8988T (cell line): Measurements from ENCODE around the gene ANKRD28.

Experiments
- DNase-seq: peaks from one replicate; pipeline ENCODE4 v3.0.0; 2011

ANKRD28 gene

DNA sequence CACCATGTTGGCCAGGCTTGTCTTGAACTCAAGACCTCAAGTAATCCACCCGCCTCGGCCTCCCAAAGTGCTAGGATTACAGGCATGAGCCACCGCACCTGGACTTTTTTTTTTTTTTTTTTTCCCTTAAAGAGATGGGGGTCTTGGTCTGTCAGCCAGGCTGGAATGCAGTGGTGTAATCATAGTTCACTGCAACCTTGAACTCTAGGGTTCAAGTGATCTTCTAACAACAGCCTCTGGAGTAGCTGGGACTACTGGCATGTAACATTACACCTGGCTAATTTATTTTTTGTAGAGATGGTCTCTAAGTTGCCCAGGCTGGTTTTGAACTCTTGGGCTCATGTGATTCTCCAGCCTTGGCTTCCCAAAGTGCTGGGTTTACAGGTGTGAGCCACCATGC is 81.6 kb downstream of the ANKRD28 start:
- no peak for DNase-seq

DNA sequence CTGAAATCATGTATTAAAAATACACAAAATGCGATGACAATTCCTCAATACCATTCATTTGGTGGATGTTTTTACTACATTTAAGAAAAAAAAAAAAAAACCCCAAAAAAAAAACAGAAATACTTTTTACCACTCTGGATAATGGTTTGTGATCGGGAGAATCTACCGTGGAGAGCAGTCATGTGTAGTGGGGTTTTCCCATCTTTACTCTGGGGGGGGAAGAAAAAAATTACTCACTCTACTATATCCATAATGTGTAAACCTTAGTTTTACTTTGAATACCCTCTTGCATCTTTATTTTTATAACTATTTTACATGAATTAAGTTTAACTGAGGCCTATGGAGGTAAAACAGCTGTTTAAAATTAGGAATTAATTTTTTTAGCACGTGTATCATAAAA is 83.3 kb downstream of the ANKRD28 start:
- no peak for DNase-seq

DNA sequence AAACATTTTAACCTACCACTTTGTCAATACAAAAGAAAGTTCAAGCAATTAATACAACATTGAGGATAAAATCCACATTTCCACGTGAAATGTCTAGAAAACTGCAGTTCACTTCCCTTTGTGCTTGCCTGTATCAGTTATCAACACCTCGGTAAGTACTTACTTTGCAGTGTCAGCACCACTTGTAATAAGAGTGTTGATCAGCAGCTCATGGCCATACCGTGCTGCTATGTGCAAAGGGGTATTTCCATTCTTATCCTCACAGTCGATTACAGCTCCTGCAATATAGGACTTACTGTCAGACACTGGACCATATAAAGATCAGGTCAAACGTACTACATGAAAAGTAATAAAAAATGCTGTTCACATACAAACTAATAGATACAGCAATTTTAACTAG is 84.4 kb downstream of the ANKRD28 start:
- no peak for DNase-seq

DNA sequence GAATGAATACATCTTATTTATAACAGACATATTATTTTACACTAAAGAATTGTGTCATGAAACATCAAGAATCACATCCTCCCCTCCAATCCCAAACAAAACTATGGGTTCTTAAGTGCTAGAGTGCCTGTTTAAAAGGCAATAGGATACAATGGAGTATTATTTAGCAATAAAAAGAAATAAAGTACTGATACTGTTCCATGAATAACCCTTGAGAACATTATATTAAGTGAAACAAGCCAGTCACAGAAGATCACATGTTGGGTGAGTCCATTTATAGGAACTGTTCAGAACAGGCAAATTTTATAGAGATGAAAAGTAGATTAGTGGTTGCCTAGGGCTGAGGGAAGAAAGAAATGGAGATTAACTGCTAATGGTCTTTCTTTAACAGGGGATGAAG is 86.5 kb downstream of the ANKRD28 start:
- DNase-seq = no peak

DNA sequence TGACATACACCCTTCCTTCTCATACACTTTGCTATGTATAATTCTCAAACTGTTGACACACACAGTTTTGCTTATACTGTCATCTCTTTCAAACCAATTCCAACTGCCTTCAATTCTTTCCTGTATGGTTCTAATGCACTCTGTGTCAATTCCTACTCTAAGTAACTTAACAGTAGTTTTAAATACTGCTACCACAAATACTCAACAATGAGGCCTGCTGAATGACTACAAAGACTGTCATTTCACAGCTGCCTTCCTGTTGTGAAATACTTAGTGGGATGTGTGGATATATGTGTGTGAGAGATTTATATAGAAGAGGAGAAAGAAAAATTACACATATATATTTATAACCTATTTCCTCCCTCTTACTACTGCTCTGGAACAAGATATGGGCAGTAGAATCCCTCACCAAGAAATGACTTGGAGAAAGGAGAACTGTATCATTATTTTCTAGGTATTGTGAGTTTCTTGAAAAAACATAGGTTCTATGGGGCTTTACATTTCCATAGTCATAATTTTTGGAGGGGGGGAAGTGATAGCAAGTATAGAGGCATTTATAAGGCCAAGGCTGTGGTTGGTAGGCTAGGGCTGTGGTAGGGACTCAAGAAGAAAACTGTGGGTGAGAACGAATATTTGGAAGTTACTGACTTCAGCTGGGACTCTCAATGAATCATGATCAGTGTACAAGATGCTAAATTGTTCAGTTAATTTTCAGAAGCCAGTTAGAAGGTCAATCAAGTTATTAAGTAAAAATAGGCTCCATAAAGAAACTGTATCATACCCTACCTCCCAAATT is 88.7 kb downstream of the ANKRD28 start:
- DNase-seq = no peak

- DNase-seq = no peak
These were observed 90.0 kb downstream of the ANKRD28 start for GRCh38 chr3:15707779-15708178.

- no peak for DNase-seq
These were observed 94.4 kb downstream of the ANKRD28 start for GRCh38 chr3:15703346-15703745.

DNA sequence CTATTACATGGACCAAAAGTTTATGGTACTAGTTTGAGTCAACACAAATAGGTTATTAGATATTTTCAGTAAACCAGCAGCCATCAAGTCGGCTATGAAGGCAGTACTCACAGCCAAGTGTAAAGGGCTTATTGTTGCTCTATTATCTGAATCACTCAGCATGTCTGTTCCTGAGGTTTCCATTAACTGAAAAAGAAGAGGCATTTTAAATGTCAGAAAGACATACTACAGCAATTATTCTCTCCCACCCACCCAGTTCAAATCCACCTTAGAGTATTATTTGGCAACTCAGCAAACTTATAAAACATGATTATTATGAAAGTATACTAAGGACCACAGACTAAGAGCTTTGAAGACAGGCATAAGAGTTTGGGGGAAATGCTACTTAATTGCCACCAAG is 103.2 kb downstream of the ANKRD28 start:
- DNase-seq = no peak

DNA sequence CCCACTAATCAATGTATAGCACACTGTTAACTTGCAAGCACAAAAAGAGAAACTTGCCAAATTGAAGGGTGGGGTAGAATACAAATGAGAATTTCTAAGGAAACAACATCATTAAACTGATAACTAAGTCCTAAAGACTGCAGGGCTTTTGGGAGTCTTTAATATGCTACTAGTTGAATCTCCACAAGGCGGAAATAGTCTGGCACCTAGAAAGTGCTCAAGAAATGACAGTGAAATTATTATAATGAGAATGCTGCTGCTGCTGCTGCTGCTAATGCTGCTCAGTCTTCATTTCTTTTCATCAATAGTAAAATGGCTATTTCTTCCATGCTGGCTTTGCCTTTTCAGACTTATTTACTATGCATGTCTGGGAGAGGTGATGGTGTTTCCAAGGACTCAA is 104.4 kb downstream of the ANKRD28 start:
- DNase-seq = no peak

GRCh38 chr3:15690748-15691147 is 107.0 kb downstream of the ANKRD28 start:
- no peak for DNase-seq

- DNase-seq = no peak
These were observed 107.5 kb downstream of the ANKRD28 start for GRCh38 chr3:15690230-15690629.

DNA sequence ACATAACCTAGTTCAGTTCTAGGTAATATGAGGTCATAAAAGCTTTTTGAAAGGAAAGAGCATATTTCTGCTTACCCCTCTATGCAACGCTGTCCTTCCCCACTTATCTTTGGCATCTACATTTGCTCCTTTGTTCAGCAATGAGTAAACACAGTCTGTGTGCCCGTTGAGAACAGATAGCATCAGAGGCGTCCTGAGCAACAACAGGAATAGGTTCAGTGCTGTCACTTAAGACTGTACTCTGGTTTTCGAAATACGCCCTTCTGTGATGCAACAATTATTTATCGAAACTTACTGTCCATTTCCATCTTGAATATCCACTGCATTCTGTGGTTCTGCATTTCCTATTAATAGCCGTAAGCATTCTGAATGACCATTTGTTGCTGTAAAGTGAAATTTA is 111.9 kb downstream of the ANKRD28 start:
- no peak for DNase-seq

DNA sequence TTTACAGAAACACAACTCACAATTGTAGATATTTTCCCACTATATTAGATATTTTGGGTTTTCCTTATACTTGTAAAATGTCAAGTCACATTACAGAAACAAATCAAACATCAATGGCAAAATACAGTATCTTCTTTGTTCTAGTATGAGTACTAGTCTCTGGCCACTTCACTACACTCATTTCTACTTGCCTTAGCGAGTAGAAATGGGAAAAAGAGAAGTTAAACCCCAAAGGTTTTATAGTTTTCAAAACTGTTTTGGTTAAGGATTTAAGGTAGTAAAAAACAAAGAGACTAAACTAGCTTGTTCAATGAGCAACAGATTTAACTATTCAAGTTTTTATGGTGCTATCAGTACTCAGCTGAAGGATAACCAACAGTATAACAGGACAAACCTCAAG is 114.5 kb downstream of the ANKRD28 start:
- DNase-seq = no peak

- DNase-seq = no peak
These were observed 115.1 kb downstream of the ANKRD28 start for GRCh38 chr3:15682561-15683185.

GRCh38 chr3:15681668-15682067 is 116.1 kb downstream of the ANKRD28 start:
- no peak for DNase-seq

DNA sequence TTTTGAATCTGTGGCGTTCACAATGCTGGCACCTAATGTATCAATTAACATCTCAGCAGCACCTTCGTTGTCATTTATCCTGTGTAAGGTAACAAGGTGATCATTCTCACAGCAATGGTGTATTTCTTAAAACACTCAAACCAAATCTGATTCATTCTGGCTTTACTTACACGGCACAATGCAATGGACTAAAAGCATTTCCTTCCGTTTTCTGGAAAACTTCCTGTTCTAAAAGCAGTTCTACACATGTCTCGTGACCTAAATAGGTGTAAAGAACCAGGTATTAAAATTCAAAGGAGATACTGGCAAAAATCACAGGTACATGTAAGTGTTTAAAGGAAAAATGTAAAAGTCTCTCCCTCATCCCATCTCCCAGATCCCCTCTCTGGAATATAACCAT is 118.5 kb downstream of the ANKRD28 start:
- no peak for DNase-seq

DNA sequence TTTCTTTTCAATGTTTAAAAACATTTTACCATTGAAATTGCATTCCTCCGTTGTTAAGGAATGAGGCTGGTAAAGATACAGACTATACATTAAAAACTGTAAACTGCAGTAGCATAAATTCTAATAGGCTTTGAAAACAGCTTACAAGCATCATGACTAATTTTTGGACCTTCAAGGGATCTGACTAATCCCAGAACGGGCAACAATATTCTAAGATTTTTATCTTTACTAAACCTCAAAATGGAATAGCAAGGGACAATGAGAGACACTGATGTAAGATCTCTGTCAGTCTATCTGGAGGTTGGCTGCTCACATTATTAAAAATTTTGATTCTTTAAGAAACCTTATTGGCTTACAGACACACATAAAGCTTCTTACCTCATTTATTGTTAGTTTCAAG is 121.5 kb downstream of the ANKRD28 start:
- no peak for DNase-seq

DNA sequence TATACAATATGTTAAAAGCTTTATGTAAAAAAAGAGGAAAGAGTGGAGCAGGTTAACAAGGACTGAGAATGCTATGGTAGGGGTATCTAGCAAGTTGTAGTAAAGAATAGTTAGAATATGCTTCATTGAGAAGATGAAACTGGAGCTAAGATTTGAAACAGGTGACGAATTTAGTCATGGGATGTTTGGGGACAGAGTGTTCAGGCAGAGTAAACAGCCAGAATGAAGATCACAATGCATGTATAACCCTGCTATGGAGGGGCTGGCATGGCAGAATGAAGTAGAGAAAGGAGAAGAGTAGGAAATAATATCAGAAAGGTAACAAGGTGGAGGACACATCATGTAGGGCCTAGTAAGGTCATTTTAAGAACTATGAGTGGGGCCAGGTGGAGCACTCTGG is 124.2 kb downstream of the ANKRD28 start:
- DNase-seq = no peak

GRCh38 chr3:15667484-15667883 is 130.3 kb downstream of the ANKRD28 start:
- no peak for DNase-seq

DNA sequence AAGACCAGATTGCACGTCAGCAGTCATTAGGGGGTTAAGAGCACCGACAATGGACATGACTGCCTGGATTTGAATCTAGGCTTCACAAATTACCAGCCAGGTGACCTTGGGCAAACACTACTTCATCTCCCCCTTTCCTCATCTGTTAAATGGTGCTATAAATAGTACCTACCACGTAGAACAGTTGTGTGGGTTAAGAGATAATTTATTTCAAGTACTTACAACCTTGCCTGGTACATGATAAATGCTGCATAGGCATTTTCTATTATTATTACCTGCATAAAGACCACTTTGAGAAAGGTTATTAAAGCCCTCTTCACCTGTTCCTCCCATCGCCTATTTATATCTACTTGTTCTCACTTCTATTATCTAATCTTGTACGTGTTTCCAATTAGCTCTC is 131.5 kb downstream of the ANKRD28 start:
- no peak for DNase-seq

GRCh38 chr3:15665510-15666150 is 132.1 kb downstream of the ANKRD28 start:
- no peak for DNase-seq

- no peak for DNase-seq
These were observed 133.6 kb downstream of the ANKRD28 start for GRCh38 chr3:15664144-15664543.

DNA sequence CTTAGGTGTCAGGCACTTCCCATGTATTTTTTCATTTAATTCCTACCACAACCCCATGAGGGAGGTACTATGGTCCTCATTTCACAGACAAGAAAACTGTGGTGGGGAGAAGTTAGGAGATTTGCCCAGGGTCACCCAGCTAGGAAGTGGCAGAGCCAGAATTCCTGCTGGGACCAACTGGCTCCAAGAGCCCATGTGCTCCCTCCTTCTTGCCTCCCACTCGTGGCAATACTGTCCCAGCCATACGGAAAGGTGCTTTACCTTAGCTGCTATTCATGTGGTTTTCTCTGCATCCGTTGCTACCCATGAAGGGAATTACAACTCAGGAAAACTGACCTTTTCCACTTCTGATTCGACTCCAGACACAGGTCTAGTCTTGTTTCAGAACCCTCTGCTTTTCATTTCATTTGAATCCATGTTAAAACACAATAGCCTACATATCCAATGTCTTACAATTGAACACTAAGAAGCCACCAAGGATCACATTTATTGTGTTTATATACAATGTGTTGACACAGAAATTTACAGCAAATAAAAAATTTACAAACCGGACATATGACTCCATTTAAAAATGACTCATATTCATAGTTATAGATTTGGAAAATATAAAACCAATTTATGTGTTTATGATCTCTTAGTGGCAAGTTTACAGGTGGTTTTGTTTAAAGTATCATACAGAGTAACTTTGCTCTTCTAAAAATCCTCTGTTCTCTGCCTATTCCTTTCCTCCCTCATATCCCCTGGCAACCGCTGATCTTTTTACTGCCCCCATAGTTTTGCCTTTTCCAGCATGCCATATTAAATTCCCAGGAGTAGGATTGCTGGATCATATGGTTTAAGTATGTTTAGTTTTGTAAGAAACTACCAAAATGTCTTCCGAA is 137.5 kb downstream of the ANKRD28 start:
- no peak for DNase-seq
